ENCODE data around the gene TRMU. TPM values are rescaled to one million over a fixed set of nuclear protein-coding genes. Genes with fewer than 3 reads are reported as not detected.

The TRMU gene
- total RNA-seq, 1 donor from 2014 or later = 19.8 TPM

DNA sequence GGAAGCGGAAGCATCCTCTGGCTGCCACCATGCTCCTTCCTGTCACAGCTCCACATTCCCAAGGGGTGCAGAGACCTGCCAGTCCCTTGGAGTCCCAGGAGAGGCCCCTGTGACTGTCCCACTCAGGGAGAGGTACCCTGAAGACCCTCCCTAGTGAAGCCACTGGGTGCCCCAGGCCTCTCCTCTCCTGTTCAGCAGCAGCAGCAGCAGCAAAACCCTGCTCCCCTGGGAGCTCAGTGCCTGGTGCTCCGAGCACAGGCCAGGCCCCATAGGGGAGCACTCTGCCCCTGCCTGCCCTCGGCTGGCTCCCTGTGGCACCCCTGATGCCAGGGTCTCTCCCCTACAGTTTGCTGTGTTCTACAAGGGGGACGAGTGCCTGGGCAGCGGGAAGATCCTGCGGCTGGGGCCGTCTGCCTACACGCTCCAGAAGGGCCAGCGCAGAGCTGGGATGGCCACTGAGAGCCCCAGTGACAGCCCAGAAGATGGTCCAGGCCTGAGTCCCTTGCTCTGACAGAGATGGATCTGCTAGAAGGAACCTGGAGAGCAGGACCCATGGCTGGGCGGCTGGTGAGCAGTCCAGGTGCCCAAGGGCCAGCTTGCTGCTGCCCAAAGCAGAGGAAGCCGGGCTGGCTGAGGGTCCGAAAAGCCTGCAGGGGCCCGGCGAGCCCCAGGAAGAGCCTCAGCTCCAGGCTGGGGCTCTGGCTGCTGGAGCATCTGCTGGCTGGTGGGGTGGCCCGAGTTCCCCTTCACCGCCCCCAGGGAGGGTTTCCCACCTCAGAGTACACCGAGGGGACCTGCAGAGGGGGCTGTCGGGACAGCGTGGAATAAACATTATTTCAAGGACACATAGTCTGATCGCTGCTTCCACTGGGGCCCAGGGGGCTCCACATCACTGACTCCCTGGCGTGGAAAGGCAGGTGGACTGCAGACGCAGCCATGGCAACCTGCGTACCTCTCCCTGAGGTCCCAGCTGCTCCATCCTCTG lies 21.3 kb downstream of the TRMU start:
- no peak for ATAC-seq

DNA sequence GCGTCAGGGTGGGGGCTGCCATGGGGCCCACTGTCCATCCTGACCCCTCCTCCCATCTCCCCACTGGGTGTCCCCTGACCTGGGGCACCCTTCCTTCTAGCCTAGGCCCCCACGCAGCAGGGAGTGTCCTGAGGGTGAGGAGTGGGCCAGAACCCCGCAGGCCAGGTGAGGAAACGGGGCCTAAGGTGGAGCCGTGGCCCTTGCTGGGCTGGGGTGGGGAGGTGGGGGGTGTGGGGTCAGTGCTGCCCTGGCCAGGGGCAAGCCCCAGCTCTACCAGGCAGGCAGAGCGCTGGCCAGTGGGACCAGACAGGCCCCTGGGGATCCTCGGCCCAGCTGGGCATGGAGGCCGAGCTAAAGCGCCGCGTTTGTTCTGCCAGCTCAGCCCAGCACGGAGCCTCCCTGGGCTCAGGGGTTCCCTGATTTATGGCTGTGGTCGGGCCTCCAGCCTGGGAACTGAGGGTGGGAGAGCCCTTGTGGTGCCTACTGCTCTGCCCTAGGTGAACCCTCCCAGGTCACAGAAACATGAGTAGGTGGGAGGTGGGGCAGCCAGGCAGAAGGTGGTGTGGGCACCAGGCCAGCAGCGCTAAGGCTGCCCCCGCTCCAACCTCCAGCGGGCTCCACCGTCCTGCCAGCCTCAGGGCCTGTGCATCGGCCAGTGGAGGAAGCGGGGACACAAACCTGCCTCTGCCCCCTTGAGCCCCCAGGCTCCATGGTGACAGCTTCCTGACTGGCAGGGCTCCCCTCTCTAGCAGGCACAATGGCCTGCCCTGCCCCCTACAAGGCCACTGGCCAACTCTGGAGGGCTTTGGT lies 22.4 kb downstream of the TRMU start:
- no peak for ATAC-seq

DNA sequence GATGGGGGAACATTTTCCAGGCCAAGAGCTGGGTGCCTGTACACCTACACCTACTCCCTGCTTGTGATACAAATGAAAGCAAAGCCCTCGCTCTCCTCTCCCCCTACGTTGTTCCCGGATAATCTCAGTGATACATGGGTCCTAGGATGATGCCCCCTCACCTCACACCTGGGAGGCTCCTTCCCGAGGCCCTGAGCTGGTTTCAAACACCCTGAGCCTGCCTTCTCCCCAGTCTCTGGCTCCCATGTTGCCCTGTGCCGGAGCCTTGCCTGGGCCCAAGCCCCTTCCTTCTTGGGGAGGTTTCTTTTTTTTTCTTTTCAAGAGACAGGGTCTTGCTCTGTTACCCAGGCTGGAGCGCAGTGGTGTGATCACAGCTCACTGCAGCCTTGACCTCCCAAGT lies 23.3 kb downstream of the TRMU start:
- no peak for ATAC-seq

DNA sequence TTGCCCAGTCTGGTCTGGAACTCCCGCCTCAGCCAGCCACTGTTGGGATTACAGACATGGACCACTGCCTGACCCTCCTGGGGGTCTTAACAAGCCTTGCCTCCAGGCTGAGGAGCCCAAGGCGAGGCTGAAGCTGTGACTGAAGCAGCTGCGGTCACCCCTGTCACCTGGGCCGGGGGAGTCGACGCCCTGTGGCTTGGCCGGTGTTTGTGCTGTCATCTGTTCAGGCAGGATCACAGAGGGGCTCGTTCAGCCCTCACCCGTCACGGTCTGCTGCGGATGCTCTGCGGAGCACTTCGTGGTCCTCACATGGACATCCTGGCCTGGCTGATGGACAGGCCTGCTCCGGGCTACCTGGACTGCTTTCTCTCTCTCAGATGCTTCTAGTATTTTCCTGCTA lies 23.8 kb downstream of the TRMU start:
- no peak for ATAC-seq

DNA sequence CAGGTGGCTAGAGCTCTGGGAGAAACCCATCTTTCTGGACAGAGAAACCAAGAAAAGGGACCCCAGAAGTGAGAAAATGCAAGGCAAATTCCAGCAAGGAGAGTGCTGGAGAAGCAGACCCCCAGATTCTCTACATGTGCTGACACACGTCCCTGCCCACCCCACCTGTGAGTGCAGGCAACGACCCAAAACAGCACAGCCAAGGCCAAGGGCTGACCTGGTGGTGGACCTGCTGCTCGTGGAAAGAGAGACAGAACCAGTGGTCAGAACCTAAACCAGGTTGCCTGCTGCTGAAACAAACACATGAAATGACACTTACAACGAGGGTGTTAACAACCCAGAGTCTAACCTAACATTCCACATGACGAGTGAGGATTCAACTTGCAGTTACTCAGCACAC lies 24.6 kb downstream of the TRMU start:
- no peak for ATAC-seq

DNA sequence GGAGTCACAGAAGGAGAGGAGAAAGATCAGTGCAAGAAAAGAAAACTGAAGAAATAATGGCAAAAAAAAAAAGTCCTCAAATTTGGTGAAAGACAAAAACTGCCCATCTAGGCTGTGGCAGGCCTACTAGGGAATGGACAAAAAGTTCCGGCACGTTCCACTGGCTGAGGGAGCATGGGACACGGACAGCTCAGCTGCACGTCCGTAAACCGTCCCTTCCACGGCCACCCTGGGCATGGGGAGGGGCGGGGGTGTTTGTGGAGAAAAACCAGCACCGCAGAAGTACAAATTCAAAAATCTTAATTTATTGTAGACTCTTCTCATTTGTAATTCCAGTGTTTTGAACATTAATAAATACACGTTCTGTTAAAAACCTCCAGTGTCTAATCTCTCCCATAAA lies 25.4 kb downstream of the TRMU start:
- ATAC-seq = no peak

DNA sequence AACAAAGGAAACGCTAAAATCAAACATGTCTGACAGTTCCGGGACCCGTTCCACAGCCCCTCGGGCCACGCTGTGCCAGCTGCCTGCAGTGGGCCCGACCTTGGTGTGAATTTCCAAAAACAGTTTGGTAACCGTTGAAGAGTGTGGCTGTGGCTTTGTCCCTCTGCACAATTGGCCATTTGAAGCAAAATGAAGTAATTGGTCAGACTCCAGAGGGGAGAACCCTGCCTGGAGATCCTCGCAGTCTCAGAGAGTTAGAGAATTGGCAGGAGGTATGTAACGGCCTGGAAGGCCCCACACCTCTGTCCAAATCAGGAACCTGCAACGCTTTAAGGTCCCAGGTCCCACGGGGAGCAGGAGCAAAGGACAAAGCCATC lies 26.3 kb downstream of the TRMU start:
- no peak for ATAC-seq

DNA sequence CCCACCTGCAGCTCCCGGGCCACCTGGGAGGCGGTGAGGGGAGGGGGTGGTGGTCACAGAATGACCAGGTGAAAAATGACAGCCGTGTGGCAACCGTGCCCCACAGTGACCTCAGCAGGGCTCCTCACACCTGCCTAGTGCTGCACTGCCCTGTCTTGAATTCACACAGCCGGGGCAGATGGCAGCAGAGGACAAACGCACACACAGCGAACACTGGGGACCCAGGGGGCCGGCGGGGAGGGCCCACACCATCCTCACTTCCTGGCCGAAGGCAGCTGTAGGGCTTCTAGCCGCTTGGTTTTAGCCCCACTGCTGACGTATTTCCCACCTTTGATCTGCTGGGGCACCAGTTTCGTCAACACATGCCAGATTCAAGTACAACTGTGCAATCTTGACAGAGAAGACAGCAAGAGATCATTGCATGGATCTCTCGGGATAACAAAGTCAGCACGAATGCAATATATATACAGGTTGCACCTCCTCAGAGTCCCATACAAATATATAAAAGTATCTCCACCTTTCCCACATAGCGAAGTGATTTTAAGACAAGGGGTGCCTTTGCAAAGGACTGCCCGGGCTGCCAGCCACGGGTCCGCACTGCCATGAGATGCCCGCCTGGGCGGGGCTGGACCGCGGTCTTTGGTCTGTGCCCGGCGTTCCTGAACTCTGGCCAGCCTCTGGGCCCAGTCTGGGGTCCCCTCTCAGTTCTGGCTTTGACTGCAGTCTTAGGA lies 26.9 kb downstream of the TRMU start:
- no peak for ATAC-seq

DNA sequence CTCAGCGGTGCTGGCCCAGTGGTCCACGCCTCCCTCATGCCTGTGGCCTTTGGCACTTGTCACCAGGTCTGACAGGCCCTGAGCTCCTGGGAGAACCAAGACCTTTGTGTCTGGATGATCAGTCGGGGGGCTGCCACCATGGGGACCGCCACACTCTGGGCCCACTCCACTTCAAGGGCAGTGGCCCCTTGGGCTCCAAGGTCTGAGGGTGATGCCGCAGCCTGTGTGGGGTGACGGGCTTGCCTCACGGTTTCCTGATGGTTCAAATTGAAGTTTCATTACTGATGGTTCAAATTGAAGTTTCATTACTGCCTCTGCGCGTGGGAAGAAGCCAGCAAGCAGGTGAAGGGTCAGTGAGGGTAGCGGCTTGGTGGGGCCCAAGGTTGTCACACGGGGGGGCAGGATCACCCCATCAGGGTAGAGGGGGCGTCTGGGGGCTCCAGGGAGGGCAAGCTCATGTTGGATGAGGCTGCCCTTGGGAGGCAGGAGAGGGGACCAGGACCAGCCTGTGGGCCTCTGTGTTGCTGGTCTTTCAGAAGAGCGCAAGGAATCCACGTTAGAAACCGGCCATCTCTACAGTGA lies 27.5 kb downstream of the TRMU start:
- ATAC-seq = no peak

DNA sequence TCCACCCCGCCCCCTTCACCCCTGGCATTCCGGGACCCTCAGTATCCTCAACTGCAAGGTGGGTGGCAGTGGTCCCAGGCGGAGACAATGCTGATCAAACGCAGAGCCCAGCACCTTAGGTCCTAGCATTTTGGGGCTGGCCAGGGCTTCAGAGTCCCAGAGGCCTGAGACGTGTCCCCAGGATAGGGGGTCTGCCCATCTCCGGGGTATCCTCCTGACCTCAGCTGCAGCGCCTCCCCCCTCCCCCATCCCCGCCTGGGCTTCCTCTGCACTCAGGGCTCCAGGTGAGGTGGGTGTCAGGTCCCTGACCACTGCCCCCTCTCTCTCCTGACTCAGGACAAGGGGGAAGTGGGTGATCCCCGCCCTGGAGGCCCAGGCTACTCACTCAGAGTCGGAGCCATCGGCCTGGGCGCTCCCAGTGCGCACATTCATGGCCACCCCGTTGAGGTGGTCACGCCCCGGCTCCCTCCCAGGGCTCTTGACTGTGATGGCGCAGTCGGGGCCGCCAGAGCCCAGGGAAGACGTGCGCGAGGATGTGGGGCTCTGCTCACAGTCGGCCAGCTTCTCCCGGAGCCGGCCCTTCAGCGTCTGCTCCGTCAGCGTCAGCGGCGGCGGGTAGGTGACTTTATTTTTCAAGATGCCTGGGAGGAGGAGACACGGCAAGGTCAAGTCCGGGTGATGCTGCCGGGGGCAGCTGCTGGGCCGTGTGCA lies 28.3 kb downstream of the TRMU start:
- ATAC-seq = no peak

DNA sequence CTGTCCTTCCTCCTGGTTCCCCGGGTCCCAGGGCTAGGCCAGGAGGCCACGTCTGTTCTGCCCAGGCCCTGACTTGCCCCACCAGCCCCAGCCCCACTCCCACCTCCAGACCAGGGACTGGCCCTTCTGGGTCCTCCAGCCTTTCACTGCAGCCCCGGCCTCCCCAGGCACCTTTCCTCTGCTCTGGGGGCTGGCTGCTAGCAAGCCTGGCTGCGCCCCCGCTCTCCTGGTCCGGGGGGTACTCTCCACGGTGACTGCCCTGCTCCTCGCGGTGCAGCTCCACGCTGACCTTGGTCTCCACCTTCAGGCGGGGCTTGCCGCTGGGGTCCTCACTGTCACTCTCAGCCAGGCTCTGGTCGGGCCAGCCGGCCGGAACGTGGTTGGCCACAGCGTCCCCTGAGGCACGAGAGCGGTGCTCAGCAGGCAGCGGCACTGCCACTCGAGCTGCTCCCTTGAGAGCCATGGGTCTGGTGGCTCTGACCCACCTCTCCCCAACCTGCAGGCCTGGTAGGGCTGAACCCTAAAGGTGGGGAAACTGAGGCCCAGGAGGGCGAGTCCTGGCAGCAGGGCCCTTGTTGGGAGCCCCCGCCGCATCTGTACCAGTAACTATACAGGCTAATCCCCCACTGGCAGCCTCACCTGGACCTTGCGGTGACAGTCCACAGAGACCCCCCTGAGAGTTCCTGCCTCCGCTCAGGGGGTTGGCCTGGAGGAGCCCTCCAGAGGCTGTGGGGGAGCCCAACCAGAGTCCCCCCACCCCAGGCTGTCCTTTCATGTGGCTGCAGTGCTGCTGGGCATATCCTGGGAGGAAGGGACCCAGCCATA lies 29.0 kb downstream of the TRMU start:
- no peak for ATAC-seq

DNA sequence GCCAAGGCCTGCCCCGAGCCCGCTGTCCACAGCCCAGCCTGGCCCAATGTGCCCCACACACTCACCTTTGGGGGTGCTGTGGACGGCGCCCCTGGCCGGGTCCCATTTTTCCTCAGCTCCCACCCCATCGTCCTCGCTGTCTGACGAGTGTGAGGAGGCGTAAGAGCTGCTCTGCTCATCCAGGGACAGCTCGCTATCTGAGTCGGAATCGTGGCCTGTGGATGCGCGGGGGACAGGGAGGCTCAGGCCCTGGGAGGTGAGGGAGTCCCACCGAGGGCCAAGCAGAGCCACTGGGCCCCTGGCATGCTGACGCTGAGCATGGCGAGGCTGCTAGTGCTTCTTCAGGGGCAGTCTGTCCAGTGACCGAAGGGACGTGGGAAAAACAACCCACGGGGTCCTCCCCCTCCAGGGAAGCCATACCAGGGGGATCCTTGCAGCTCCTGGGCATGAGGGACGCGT lies 29.7 kb downstream of the TRMU start:
- no peak for ATAC-seq

DNA sequence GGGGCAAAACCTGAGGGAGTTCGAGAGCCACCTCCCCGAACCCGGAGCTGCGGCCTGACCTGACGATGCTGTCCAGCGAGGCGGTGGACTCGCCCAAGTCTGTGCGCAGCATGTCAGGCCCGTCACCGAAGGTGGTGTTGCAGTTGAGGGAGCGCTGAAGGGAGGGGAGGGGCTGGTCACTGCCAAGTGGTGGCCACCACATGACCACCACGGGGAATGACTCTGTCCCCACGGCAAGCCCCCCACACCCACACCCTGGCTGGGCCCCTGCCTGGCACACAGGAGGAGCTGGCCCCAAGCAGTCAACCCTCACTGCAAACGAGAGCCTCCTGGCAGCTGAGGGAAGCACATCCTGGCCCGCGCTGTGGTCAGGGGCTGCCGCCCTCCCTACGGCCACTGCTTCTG lies 30.8 kb downstream of the TRMU start:
- no peak for ATAC-seq

DNA sequence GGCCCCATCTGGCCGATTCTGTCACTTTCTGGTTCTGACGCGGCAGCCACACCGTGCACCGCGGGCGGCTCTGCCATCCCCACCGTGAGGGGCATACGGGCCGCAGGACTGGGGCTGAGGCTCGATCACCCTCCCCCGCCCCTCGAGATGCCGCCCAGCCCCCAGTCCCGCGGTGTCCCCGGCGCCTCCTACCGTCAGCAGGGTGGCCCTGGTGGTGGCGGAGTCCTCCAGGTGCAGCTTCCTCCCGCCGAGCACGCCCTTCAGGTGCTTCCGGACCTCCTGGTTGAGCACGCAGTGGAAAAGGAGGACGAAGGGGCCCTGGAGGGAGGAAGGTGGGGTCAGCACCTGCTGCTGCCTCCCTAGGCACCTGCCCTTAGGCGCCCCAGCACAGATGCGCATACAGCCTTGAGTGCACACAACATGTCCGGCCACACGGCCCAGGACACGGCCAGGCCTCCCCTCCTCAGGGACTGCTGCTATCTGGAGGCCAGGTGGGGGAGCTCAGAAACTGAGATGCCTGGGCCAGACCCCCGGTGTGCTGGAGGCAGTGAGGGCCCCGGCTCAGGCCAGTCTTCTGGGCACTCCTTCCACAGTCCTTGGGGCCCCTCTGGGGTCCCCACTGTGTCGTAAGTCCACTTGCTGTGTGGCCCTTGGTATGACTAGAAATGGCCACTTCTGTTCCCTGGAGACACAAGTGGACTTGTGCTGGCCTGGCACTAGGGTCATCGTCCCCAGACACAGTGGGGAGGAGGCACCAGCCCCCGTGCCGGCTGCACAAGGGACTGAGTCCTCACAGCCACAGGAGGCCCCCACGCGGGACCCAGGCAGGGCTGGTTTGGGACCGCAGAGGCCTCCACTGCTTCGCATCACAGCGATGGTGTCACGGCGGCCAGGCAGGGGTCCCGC lies 31.5 kb downstream of the TRMU start:
- ATAC-seq = no peak

DNA sequence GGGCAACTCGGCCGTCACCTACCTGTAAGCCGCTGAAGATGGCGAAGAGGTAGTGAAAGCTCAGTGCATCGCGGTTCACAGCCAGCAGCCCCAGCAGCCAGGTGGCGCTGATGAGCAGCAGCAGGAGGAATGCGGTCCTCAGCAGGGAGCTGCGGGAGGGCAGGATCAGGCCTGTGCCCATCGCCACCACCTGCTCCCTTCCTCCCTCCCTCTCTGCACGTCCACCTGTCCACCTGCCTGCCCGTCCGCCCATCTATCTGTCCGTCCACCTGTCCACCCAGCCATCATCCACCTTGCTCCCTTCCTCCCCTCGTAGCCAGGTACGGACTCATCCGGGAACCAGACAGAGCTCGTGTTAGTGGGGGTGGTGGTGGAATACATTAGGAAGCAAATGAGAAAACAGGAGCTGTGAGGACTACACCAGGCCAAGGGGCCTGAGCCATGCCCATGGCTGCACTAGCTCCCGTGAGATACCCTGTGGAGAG lies 32.2 kb downstream of the TRMU start:
- ATAC-seq = peak; percentile 60

DNA sequence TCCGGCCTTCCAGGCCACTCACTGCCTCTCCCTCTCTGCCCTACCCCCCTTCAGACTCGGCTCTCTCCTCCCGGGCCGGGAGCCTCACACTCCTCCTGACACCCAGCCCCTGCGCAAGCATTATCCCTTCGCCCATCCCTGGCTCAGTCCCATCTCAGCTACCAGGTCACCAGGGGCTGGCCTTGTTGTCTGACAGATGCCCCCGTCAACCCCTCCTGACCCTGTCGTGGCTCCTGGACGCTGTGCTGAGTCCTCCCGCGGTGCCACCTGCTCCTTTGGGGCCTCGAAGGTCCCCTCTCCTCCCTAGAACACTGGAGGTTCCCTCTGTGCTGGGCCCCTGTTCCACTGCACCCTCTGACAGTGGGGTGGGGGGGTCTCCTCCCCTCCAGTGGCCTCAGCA lies 32.9 kb downstream of the TRMU start:
- no peak for ATAC-seq

DNA sequence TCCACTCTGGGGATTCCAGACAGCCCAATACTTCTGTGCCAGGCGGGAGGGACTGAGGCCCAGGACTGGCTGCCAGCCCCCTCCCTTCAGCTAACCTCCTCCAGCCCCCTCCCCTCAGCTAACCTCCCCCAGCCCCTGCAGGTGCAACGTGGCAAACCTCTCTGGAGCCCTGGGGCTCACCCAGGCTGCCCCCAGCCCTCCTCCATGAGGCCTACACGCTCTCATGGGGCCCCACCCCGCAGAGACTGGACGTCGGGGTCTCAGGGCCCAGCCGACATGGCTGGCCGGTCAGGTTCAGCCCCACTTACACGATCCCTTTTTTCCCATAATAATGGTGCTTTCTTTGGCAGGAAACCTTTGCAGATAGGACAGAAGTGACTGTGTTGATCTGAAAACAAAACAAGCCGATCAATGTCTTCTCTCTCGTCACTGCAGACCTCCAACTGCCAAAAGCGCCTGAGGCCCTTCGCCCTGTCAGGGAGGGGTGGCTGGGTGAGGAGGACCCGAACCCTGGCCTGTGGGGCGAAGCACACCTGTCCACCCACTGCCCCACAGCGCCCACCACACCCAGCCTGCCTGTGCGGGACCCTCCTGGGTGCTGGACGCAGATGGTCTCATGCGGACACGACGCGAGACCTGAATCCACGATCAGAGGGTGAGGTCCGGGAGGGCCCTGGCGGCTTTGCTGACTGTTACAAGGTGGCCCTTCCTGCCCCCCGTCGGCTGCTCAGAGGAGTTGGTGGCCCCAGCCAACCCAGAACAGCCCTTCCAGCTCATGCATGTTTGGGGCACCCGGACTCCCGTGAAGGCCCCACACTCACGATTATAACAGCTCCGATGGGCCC lies 33.6 kb downstream of the TRMU start:
- ATAC-seq = no peak

DNA sequence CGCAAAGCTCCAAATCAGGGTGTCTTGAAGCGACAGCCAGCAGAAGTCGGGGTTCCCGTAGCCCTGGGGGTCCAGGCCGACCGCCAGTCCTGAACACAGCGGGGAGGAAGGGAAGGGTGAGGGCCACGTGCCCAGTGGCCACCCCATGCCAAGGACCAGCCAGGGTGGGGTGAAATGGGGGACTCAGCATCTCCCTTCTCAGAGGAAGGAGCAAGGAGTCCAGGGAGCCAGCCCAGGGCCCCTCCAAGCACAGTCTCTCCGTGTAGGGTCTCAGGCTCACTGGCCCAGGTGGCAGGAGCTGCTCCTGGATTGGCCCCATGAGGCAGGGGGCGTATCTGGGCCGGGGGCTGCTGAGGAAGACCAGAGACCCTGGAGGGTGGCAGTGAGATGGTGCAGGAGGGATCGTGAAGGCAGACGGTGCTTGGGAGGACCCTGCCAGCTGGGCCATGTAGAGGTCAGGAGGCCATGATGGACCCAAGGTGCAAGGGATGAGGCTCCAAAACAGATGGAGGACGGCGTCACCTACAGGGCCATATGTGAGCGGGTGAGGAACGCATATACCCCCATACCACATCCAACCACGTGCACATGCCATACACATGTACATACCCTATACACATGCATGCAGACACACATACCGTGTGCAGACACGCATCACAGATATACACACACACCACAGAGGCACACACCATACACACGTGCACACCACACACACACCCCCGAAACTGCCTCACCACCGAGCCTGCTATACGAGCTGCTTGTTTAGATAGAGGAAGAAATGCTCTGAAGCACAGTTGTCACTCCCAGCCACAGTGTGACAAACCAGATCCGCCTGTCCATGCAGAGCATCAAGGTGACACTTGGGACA lies 34.4 kb downstream of the TRMU start:
- peak; percentile 33 for ATAC-seq
